GM12801 (cell line): ENCODE results near the gene SH3RF1.

ENCODE experiments used
- TF ChIP-seq, protein P1 (sequence below): IDR thresholded peaks from one replicate; pipeline ENCODE4 v1.5.1; 2011; ENCODE audit warnings: control low read depth; ENCODE audit not compliant: insufficient read length; ENCODE audit errors: extremely low read depth

The SH3RF1 gene

DNA sequence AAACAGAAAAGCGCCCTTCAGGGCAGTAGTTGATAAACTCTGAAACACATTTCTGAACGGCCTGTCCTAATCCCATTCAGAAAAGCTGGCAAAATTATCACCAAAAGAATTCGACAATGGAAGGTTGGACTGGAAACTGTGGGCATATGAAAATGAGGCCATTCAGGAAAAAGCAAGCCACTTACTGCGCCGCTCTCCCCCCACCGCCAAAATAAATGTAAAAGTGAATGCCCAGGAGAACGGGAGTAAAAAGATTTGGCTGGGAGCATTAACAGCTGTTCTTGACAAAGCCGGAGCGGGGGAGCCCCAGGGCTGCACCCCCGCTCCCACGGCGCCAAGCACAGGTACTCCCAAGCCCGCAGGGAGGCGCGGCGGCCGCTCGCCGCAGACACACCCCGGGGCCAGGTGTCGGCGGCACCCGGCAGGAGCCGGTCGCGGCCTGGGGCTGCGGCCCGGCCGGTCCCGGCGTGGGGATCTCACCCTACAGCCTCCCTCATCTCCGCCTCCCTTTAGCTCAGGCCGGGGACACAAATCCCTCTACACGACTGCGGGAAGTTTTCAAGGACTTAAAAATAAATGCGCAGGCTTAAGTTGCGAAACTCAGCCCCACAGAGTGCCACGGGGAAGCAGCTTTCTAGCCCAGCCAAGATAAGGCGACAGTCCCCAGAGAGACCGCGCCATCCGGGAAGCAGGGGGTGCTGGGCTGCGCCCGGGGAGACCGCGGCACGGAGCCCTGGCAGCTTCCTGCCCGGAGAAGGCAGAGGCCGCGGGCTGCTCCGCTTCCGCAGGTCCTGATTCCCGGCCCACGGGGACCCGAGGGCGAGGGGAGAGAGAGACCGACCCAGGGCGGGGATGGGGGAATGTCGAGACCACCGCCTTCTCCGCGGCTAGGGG is 593 bp downstream of the SH3RF1 start:
- TF ChIP-seq, protein P1, sequence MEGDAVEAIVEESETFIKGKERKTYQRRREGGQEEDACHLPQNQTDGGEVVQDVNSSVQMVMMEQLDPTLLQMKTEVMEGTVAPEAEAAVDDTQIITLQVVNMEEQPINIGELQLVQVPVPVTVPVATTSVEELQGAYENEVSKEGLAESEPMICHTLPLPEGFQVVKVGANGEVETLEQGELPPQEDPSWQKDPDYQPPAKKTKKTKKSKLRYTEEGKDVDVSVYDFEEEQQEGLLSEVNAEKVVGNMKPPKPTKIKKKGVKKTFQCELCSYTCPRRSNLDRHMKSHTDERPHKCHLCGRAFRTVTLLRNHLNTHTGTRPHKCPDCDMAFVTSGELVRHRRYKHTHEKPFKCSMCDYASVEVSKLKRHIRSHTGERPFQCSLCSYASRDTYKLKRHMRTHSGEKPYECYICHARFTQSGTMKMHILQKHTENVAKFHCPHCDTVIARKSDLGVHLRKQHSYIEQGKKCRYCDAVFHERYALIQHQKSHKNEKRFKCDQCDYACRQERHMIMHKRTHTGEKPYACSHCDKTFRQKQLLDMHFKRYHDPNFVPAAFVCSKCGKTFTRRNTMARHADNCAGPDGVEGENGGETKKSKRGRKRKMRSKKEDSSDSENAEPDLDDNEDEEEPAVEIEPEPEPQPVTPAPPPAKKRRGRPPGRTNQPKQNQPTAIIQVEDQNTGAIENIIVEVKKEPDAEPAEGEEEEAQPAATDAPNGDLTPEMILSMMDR: no peak

DNA sequence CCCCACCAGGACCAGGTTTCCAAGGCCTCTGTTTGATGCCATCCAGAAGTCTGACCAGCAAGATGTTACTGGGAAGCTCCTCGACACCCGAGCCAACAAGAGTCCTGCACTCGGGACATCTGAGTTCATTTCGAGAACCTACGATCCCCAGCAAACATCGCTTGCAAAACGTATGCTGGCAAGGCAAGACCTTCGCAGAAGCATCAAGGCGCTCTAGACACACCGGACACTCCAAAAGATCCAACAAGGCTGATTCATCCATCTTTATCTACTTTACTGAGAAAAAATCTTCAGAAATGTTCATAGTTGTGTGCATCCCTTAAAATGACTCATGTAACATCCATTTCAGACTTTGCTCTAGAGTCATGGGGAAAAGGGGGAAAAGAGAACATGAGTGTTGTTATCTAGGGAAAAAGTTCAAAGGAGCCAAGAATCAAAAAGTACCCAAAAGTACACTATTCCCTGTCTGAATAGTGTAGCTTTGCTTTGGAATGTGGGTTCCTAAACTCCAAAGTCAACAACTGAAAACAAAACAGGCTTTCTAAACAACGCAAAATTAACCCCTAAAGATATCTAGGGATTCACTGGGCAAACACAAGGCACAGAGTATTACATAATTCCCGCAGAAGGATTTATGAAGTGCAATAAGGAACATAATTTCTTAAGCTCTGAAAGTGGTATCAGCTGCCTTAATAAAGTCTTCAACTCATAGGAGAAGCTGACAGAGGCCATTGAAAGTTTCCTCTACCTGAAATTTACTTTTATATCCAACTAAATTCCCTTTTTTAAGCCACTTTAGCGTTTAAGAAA is 1.6 kb downstream of the SH3RF1 start:
- TF ChIP-seq, protein P1: no peak

DNA sequence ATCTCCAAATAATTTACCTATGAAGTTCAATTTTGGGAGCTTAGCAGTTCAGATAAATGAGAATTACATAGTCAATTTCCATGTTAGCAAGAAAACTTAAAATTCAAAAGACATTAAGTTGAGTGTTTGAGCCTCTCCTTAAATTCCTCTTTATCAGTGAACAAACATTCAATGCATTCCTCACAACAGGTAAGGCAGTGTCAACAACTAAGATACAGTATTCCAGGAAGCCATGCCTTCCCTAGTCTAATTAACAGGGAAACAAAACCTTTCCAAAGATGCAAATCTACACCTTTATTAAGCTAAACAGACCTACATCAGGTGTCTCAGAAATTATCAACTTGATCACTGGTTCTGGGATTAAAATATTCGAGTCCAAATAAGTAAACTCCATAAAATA is 3.7 kb downstream of the SH3RF1 start:
- TF ChIP-seq, protein P1: no peak

DNA sequence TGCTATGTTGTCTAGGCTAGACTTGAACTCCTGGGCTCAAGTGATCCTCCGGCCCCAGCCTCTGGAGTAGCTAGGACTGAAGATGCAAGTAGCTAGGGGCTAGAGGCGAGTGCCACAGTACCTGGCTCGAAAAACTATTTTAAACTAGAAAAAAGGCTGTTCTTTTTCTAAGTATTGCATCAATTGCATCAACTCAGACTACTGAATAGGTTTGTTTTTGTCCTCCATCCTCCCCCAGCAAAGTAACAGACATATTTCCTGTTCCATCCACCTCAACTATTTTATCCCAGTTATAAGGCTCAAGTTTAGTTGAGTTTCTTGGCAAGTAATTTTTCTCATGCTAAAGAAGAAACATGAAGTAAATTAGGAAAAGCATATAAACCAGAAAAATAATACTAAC is 4.1 kb downstream of the SH3RF1 start:
- TF ChIP-seq, protein P1: no peak

DNA sequence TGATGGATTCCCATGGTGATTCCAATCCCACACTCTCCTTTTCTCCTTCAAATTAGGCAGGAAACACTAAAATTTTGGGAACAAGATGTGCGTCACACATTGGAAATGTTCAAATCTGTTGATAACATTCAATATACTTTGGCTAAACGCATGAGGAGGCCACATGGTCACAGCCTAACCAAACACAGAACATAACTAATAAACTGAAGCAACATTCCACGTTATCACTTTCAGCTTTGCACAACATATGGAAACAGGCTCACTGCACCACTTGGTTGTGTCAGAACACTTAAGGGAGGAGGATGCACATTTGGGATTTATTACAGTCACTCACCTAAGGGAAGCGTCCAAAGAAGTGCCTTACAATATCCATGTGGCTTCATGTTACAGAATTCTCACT is 4.7 kb downstream of the SH3RF1 start:
- TF ChIP-seq, protein P1: no peak

DNA sequence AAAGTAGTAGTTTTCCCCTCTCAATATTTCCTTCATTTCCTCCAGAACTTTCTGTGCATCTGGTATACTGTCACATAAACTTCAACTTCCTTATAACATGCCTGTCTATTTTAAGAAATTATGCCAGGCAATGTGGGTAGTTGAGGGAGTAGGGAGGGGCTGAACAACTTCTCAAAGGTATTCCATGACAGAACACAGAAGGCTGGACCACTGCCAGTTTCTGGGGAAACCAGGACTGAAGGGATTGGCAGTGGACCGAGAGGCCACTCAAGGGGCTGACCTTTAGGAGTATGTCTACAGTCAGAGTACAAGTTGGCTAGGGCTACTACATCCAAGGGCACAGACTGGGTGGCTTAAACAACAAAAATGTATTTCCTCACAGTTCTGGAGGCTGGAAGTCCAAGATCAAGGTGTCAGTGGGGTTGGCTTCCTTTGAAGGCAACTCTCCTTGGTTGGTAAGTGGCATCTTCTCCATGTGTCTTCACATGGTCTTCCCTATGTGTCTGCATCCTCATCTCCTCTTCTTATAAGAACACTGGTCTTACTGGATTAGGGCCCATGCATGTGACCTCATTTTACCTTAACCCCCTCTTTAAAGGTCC is 6.9 kb downstream of the SH3RF1 start:
- TF ChIP-seq, protein P1: no peak
